Measurements from ENCODE around the gene BFAR.
"Not testable (repeated sequence)": the region's sequence is repeated elsewhere in the genome, so short reads cannot be mapped to it uniquely, and the experiment has no call there.

- TF ChIP-seq POLR2A (IDR thresholded peaks at IDR 0.05; ENCODE audit: low read depth, low read length); TAF1 (IDR thresholded peaks at IDR 0.05; ENCODE audit: borderline replicate concordance, low read depth, low read length); POLR2AphosphoS5 (IDR thresholded peaks at IDR 0.05; ENCODE audit: low read depth, low read length): not testable (repeated sequence)
These were observed 70.6 kb downstream of the BFAR start, which contains the start of gene NPIPA3 for GRCh38 chr16:14703156-14704011.

Measured in GM12892 (cell line).